ENCODE measurements around the gene FOXO1. TPM values are rescaled to one million over a fixed set of nuclear protein-coding genes. Genes with fewer than 3 reads are reported as not detected.

The FOXO1 gene
- total and polyA plus RNA-seq, 7 donors, result 9.0 to 36.8 (median 30.9) TPM

- peaks cover 0 to 6% (median 3%) of the 10 kb centered on the region in 4 donors for H3K9me3 ChIP-seq
- intact Hi-C loops (cut with DNase I), result no loop called here
- H3K4me3 ChIP-seq, result no peak overlapping the region
- H3K4me1 ChIP-seq, result peaks cover 0 to 60% (median 37%) of the 10 kb centered on the region in 4 donors
- TF ChIP-seq POLR2AphosphoS5 (IDR thresholded peaks at IDR 0.05) (no peak), EP300 (IDR thresholded peaks at IDR 0.05) (no peak), POLR2A (IDR thresholded peaks at IDR 0.05) (no peak), CTCF (IDR thresholded peaks at IDR 0.05) (no peak)
- H3K27me3 ChIP-seq, result no peaks in the 10 kb centered on the region
- H3K27ac ChIP-seq, result no peak overlapping the region
- no peak for DNase-seq
- no peaks in the 10 kb centered on the region for H3K36me3 ChIP-seq
Observed at GRCh38 chr13:40583738-40584137, 82.7 kb downstream of the FOXO1 start.

- DNase-seq, result no peak
- Histone ChIP-seq H3K27ac (no peak overlapping the region), H3K4me3 (no peak overlapping the region), H3K36me3 (no peaks in the 10 kb centered on the region), H3K27me3 (no peaks in the 10 kb centered on the region), H3K4me1 (peaks cover 0 to 62% (median 37%) of the 10 kb centered on the region in 4 donors), H3K9me3 (peaks cover 0 to 6% (median 3%) of the 10 kb centered on the region in 4 donors)
- no peak for TF ChIP-seq CTCF (IDR thresholded peaks at IDR 0.05)
- no peak for TF ChIP-seq POLR2A (IDR thresholded peaks at IDR 0.05)
- TF ChIP-seq POLR2AphosphoS5 (IDR thresholded peaks at IDR 0.05), result no peak
- TF ChIP-seq EP300 (IDR thresholded peaks at IDR 0.05), result no peak
- WGBS, 2 donors, result 90 to 97% methylated on average over 2 of the region's 2 CpGs
- intact Hi-C loops (cut with DNase I), result no loop called here
Observed at GRCh38 chr13:40582531-40582930, 83.9 kb downstream of the FOXO1 start.

GRCh38 chr13:40581277-40581579, 85.2 kb downstream of the FOXO1 start:
- peaks cover 0 to 62% (median 36%) of the 10 kb centered on the region in 4 donors for H3K4me1 ChIP-seq
- TF ChIP-seq CTCF (IDR thresholded peaks at IDR 0.05) (no peak), EP300 (IDR thresholded peaks at IDR 0.05) (no peak), POLR2AphosphoS5 (IDR thresholded peaks at IDR 0.05) (no peak), POLR2A (IDR thresholded peaks at IDR 0.05) (no peak)
- no peak overlapping the region for H3K27ac ChIP-seq
- no peak overlapping the region for H3K4me3 ChIP-seq
- intact Hi-C loops (cut with DNase I), result no loop called here
- no peaks in the 10 kb centered on the region for H3K27me3 ChIP-seq
- peaks cover 0 to 6% (median 3%) of the 10 kb centered on the region in 4 donors for H3K9me3 ChIP-seq
- no peaks in the 10 kb centered on the region for H3K36me3 ChIP-seq
- 38 to 83% methylated on average over 1 of the region's 1 CpG for WGBS, 2 donors
- no peak for DNase-seq

GRCh38 chr13:40580566-40581276, 85.7 kb downstream of the FOXO1 start:
- no peak for DNase-seq
- no peak overlapping the region for H3K4me3 ChIP-seq
- WGBS, 2 donors, result 79 to 95% methylated on average over 7 of the region's 7 CpGs
- peaks cover 0 to 6% (median 3%) of the 10 kb centered on the region in 4 donors for H3K9me3 ChIP-seq
- no peaks in the 10 kb centered on the region for H3K36me3 ChIP-seq
- peaks cover 0 to 60% (median 34%) of the 10 kb centered on the region in 4 donors for H3K4me1 ChIP-seq
- TF ChIP-seq POLR2AphosphoS5 (IDR thresholded peaks at IDR 0.05) (no peak), CTCF (IDR thresholded peaks at IDR 0.05) (no peak), POLR2A (IDR thresholded peaks at IDR 0.05) (no peak), EP300 (IDR thresholded peaks at IDR 0.05) (no peak)
- H3K27ac ChIP-seq, result no peak overlapping the region
- intact Hi-C loops (cut with DNase I), result no loop called here
- H3K27me3 ChIP-seq, result no peaks in the 10 kb centered on the region

GRCh38 chr13:40579535-40579934, 86.9 kb downstream of the FOXO1 start:
- intact Hi-C loops (cut with DNase I), result no loop called here
- H3K36me3 ChIP-seq, result no peaks in the 10 kb centered on the region
- H3K4me1 ChIP-seq, result peaks cover 0 to 55% (median 38%) of the 10 kb centered on the region in 4 donors
- no peak overlapping the region for H3K27ac ChIP-seq
- DNase-seq, result no peak
- H3K9me3 ChIP-seq, result peaks cover 0 to 6% (median 3%) of the 10 kb centered on the region in 4 donors
- TF ChIP-seq EP300 (IDR thresholded peaks at IDR 0.05), result no peak
- TF ChIP-seq POLR2A (IDR thresholded peaks at IDR 0.05), result no peak
- TF ChIP-seq POLR2AphosphoS5 (IDR thresholded peaks at IDR 0.05), result no peak
- TF ChIP-seq CTCF (IDR thresholded peaks at IDR 0.05), result no peak
- no peak overlapping the region for H3K4me3 ChIP-seq
- H3K27me3 ChIP-seq, result no peaks in the 10 kb centered on the region
- 99 to 100% methylated on average over 2 of the region's 2 CpGs for WGBS, 2 donors

Data from sigmoid colon (tissue), 7 donors.